ENCODE results near the gene FAM89A. TPM values are rescaled to one million over a fixed set of nuclear protein-coding genes. Genes with fewer than 3 reads are reported as not detected.
"Not testable (repeated sequence)": the region's sequence is repeated elsewhere in the genome, so short reads cannot be mapped to it uniquely, and the experiment has no call there.

The FAM89A gene
- polyA plus RNA-seq, 1 experiment = 15.6 TPM

DNA sequence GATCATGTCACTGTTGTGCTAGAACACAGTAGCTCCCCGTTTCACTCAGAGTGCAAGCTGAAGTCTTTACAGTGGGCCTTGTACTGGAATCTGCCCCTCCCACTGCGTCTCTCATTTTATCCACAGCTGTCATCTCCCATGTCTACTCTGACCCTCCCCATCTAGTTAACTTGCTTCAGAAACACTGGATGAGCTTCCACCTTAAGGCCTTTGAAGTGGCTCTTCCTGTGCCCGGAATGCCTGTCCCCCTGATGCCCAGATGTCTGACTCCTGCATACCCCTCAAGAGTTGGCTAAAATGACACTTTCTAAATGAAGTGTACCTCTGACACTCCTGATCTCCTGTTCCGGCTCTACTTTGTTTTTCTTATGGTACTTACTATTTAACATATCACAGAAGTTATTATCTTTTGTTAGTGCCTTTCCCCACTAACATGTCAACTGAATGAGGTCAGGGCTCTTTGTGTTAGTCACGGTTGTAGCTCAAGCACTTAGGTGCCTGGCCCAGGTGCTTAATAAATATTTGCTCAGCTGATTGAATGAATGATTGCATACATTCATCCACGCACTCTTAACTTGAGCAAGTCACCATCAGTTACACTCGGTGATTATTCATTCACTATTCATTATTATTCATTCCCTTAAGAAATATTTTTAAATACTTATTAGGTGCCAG is 47.8 kb downstream of the FAM89A start:
- H3K4me3 ChIP-seq (ENCODE audit: low read depth, low read length) = no peak overlapping the region
- TF ChIP-seq, protein P1, sequence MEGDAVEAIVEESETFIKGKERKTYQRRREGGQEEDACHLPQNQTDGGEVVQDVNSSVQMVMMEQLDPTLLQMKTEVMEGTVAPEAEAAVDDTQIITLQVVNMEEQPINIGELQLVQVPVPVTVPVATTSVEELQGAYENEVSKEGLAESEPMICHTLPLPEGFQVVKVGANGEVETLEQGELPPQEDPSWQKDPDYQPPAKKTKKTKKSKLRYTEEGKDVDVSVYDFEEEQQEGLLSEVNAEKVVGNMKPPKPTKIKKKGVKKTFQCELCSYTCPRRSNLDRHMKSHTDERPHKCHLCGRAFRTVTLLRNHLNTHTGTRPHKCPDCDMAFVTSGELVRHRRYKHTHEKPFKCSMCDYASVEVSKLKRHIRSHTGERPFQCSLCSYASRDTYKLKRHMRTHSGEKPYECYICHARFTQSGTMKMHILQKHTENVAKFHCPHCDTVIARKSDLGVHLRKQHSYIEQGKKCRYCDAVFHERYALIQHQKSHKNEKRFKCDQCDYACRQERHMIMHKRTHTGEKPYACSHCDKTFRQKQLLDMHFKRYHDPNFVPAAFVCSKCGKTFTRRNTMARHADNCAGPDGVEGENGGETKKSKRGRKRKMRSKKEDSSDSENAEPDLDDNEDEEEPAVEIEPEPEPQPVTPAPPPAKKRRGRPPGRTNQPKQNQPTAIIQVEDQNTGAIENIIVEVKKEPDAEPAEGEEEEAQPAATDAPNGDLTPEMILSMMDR (IDR thresholded peaks at IDR 0.05; ENCODE audit: insufficient read depth, low read depth, low read length) = no peak
- ChIA-PET CTCF (no interaction called here), POLR2A (no interaction called here)
- no peaks in the 10 kb centered on the region for H3K27me3 ChIP-seq (ENCODE audit: control insufficient read depth, insufficient read depth, low read length)
- H3K36me3 ChIP-seq (ENCODE audit: control insufficient read depth, insufficient read depth, low read length) = peaks cover 9% of the 10 kb centered on the region
- no peak for DNase-seq (ENCODE audit: low read depth)

DNA sequence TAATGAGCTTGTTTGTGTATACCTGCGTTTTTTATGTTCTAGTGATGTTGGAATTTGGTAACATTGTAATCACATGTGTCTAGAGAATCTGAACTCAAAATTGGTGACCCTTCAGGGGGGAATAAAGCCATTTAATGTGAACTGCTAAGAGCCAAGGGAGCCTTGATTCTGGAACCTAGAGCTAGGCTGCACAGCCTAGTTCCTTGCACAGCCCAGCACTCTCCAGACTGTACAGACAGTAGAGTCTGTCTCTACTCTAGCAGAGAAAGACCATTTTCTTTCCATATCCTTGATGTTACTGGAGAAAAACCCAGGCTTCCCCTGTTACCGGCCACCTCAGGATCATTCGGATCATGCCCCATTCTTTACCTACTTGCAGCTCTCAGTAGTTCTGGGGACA is 52.6 kb downstream of the FAM89A start:
- H3K4me3 ChIP-seq (ENCODE audit: low read depth, low read length) = no peak overlapping the region
- TF ChIP-seq, protein P1 (IDR thresholded peaks at IDR 0.05; ENCODE audit: insufficient read depth, low read depth, low read length) = no peak
- ChIA-PET POLR2A (no interaction called here), CTCF (interaction anchor here (1.1 to 1.5 kb wide), 2 partner anchors 17 to 227 kb away, joined by 3 read pairs; no protein-coding TSS in a partner anchor)
- no peak for DNase-seq (ENCODE audit: low read depth)
- H3K27me3 ChIP-seq (ENCODE audit: control insufficient read depth, insufficient read depth, low read length) = no peaks in the 10 kb centered on the region
- peaks cover 1% of the 10 kb centered on the region; the same call in 1 of the 2 replicates for H3K36me3 ChIP-seq (ENCODE audit: control insufficient read depth, insufficient read depth, low read length)

DNA sequence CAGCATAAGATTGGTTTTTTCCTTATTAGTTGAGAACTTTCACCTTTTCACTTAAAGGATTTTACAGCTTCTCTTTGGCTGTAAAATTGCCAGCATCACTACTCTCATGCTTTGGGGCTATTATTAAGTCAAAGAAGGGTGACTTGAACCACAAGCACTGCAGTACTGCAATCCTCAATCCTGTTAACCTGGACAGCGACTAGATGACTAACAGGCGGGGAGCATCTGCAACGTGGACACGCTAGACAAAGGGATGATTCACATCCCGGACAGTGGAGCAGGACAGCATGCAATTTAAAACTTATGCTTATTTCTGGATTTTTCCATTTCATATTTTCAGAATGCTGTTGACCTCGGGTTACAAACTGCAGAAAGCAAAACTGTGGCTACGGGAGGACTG is 53.1 kb downstream of the FAM89A start:
- ChIA-PET POLR2A (no interaction called here), CTCF (interaction anchor here (1.1 to 1.5 kb wide), 2 partner anchors 16 to 228 kb away, joined by 3 read pairs; no protein-coding TSS in a partner anchor)
- Histone ChIP-seq H3K27me3 (ENCODE audit: control insufficient read depth, insufficient read depth, low read length) (no peaks in the 10 kb centered on the region), H3K4me3 (ENCODE audit: low read depth, low read length) (no peak overlapping the region), H3K36me3 (ENCODE audit: control insufficient read depth, insufficient read depth, low read length) (peaks cover 1% of the 10 kb centered on the region; the same call in 1 of the 2 replicates)
- DNase-seq (ENCODE audit: low read depth) = peak; percentile 28
- TF ChIP-seq, protein P1 (IDR thresholded peaks at IDR 0.05; ENCODE audit: insufficient read depth, low read depth, low read length) = no peak

DNA sequence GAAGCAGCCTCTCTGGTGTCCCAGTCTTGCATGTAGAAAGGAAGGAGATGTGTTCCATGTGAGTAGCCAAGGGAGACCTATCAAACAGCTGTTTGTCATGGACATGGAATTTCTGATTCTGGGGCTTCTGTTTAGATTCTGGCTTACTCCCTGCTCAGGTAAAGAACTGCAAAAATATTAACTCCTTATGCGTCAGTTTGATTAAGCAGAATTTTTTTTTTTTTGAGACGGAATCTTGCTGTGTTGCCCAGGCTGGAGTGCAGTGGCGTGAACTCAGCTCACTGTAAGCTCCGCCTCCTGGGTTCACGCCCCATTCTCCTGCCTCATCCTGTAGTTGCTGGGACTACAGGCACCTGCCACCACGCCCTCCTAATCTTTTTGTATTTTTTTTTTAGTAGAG is 54.3 kb downstream of the FAM89A start:
- POLR2A ChIA-PET = no interaction called here
- no peak for DNase-seq (ENCODE audit: low read depth)
- 0 out of 2 replicates have a peak, but pooled peaks cover 1% of the 10 kb centered on the region for H3K36me3 ChIP-seq (ENCODE audit: control insufficient read depth, insufficient read depth, low read length)
- TF ChIP-seq, protein P1 (IDR thresholded peaks at IDR 0.05; ENCODE audit: insufficient read depth, low read depth, low read length) = no peak
- CTCF ChIA-PET = no interaction called here
- H3K4me3 ChIP-seq (ENCODE audit: low read depth, low read length) = no peak overlapping the region
- no peaks in the 10 kb centered on the region for H3K27me3 ChIP-seq (ENCODE audit: control insufficient read depth, insufficient read depth, low read length)

DNA sequence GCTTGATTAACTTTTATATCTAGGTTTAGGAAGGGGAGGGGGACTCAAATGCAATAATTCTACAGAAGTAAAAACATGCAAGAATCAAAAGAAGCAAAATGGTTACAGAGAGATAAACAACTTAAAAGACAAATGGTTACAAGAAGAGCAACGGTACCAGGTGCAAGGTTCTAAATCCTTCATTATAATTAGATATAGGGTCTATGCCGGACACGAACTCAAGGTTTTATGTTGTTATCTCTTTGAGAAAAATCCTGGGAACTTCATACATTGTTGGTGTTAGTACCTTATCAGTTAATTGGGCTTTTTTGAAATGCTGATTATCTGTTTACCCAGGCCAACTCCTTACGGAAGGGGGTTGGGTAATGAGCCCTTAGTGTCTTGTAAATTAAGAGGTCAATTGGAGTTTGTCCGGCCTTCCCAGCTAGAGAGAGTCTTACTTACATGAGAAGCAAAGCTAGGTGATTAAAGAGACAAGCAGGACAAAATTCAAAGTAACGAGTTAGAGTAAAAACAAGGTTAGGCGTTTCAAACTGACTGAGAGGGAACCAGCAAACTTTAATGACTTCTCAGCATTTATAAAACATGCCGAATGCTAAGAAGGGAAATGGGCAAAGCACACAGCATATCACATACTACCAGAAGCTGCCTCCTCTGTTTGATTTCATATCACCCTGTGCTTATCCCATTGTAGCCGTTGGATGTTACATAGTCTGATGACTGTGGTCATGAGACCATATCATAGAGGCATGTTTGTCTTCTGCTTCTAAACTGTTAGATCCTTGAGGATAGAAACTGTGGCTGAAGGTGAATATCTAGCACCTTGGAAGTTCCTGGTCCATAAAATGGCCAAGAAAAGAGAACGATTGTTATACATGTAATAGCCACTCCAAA is 55.2 kb downstream of the FAM89A start:
- DNase-seq (ENCODE audit: low read depth); POLR2A ChIA-PET; CTCF ChIA-PET; H3K27me3 ChIP-seq (ENCODE audit: control insufficient read depth, insufficient read depth, low read length); H3K4me3 ChIP-seq (ENCODE audit: low read depth, low read length); H3K36me3 ChIP-seq (ENCODE audit: control insufficient read depth, insufficient read depth, low read length): not testable (repeated sequence)

Data from BJ (cell line).